ENCODE data around the gene CEACAM19.

Gene CEACAM19

GRCh38 chr19:44725684-44726083 is 54.4 kb downstream of the CEACAM19 start:
- DNase-seq: no peak

GRCh38 chr19:44726465-44726864 is 55.2 kb downstream of the CEACAM19 start:
- DNase-seq: no peak

- DNase-seq: no peak
Measured at GRCh38 chr19:44728178-44728577, 56.9 kb downstream of the CEACAM19 start.

- DNase-seq: no peak
Measured at GRCh38 chr19:44729516-44730033, 58.3 kb downstream of the CEACAM19 start.

- no peak for DNase-seq
Measured at GRCh38 chr19:44731081-44731480, 59.8 kb downstream of the CEACAM19 start.

GRCh38 chr19:44731622-44732021 is 60.3 kb downstream of the CEACAM19 start:
- DNase-seq: no peak

GRCh38 chr19:44732235-44733014 is 61.1 kb downstream of the CEACAM19 start:
- no peak for DNase-seq

Data from COR-L47 (cell line).